ENCODE data around the gene FOXA2.

The FOXA2 gene

GRCh38 chr20:22577515-22578220 is 6.7 kb downstream of the FOXA2 start:
- H3K27me3 ChIP-seq = peaks cover 100% of the 10 kb centered on the region
- no peaks in the 10 kb centered on the region for H3K9me3 ChIP-seq
- no peaks in the 10 kb centered on the region for H3K4me1 ChIP-seq (ENCODE audit: control insufficient read depth in 1 of 2, insufficient read depth in 1 of 2, low read depth in 1 of 2, low read length in 1 of 2)
- no peak for TF ChIP-seq CTCF (IDR thresholded peaks at IDR 0.05)
- no peak overlapping the region for H3K4me3 ChIP-seq (ENCODE audit: low read depth in 1 of 2, low read length in 1 of 2)
- no peak overlapping the region for H3K27ac ChIP-seq
- no peaks in the 10 kb centered on the region for H3K36me3 ChIP-seq

DNA sequence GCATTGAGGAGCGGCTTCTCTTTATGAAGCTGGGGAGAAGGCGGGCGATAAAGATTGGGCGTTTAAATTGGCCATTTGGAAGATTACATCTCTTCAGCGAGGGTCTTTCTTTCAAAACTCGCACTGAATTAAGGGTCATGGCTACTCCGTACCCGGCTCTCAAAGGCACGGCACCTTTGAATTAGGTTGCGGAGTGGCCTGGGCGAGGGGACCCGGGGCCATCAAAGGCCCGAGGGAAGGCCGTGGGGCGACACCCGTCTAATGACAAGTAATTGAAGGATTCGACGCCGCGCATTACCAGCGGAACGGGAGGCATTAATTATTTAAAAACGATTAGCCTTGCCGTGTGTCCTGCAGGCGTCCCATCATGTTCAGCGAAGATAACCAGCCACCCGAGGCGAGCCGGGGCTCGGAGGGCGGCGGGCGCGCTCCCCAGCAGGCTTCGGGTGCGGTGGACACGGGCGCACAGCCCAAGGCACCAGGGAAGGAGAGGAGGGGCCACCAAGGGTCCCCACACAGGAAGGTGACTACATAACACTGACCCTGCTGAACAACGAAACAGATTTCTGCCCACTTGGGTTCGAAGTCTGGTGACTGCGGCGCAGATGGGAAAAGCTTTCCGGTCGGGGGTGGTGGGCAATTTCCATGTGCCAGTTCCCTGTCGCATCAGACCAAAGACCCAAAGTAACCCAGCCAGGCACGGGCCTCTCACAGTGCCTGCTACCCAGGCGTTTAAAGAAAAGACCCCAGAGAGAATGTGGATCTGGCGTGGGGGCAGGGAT is 7.4 kb downstream of the FOXA2 start:
- no peaks in the 10 kb centered on the region for H3K9me3 ChIP-seq
- H3K4me1 ChIP-seq (ENCODE audit: control insufficient read depth in 1 of 2, insufficient read depth in 1 of 2, low read depth in 1 of 2, low read length in 1 of 2) = no peaks in the 10 kb centered on the region
- H3K4me3 ChIP-seq (ENCODE audit: low read depth in 1 of 2, low read length in 1 of 2) = no peak overlapping the region
- no peak overlapping the region for H3K27ac ChIP-seq
- no peak for TF ChIP-seq CTCF (IDR thresholded peaks at IDR 0.05)
- peaks cover 100% of the 10 kb centered on the region for H3K27me3 ChIP-seq
- no peaks in the 10 kb centered on the region for H3K36me3 ChIP-seq

DNA sequence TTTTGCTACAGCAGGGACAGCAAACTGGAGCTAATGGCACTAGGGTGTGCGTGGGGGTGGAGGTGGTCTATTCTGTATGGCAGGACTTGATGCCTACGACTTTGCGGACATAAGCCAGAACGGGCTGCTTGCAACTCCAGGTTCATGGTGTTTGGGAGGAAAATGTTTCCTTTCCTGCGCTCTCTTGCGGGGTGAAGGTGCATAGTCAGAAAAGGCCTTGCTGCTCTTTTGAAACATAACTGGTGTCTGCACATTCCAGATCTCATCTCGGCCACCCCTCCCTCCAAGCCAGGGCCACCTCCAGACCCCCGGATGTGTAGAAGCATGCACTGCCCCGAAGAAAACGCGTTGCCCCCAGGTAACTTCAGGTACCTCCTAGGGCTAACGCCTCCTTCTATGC is 8.1 kb downstream of the FOXA2 start:
- no peak for TF ChIP-seq CTCF (IDR thresholded peaks at IDR 0.05)
- Histone ChIP-seq H3K36me3 (no peaks in the 10 kb centered on the region), H3K9me3 (no peaks in the 10 kb centered on the region), H3K27me3 (peaks cover 100% of the 10 kb centered on the region), H3K27ac (no peak overlapping the region), H3K4me1 (ENCODE audit: control insufficient read depth in 1 of 2, insufficient read depth in 1 of 2, low read depth in 1 of 2, low read length in 1 of 2) (no peaks in the 10 kb centered on the region), H3K4me3 (ENCODE audit: low read depth in 1 of 2, low read length in 1 of 2) (no peak overlapping the region)

DNA sequence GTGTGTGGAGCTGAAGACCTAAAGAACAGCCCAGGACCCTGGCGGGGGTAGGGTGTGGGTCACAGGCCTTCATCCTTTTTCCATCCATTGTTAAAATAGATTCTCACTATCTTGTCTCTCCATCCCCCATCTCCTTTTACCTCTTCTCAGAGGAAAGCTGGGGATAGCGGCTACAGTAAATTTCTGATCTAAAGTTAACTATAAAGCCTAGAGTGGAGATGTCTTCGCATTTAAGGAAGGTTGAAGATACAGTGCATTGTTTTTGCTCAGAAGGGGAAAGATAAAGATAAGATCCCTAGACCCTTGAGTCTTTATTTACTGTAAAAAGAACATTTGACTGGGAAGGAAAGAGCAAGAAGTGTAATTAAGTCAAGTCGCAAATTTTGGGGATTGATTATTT is 8.6 kb downstream of the FOXA2 start:
- H3K36me3 ChIP-seq = no peaks in the 10 kb centered on the region
- H3K27ac ChIP-seq = no peak overlapping the region
- TF ChIP-seq CTCF (IDR thresholded peaks at IDR 0.05) = no peak
- no peak overlapping the region for H3K4me3 ChIP-seq (ENCODE audit: low read depth in 1 of 2, low read length in 1 of 2)
- H3K4me1 ChIP-seq (ENCODE audit: control insufficient read depth in 1 of 2, insufficient read depth in 1 of 2, low read depth in 1 of 2, low read length in 1 of 2) = no peaks in the 10 kb centered on the region
- H3K27me3 ChIP-seq = peaks cover 100% of the 10 kb centered on the region
- no peaks in the 10 kb centered on the region for H3K9me3 ChIP-seq

DNA sequence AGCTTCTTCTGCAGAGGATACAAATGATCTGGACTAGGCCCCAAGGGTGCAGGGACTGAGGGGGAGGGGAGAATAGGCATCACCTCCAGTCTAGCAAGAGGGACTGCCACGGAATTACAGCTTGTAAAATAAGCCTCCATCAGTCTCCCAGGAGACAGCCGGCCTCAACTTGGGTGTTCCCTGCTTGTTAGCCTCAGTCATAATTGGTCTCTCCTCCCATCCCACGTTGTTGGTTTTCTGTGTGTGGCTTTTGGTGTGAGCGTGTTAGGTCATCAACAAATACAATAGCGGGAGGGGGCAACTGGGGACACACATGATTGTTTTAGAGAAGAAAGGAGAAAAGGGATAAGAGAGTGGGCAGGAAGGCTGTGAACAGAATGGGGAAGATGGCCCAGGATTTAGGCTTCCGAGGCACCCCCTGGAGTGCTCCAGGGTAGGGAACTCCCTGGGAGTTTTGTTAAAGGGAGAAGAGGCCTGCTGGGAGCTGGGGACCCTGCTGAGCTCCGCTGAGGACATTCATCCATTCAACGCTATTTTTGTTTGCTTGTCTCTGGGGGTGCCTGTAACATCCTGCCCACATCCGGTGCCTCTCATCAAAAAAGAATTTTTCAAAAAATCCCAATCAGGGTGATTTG is 9.2 kb downstream of the FOXA2 start:
- no peak overlapping the region for H3K4me3 ChIP-seq (ENCODE audit: low read depth in 1 of 2, low read length in 1 of 2)
- no peak overlapping the region for H3K27ac ChIP-seq
- no peaks in the 10 kb centered on the region for H3K9me3 ChIP-seq
- no peaks in the 10 kb centered on the region for H3K36me3 ChIP-seq
- TF ChIP-seq CTCF (IDR thresholded peaks at IDR 0.05) = no peak
- peaks cover 100% of the 10 kb centered on the region for H3K27me3 ChIP-seq
- no peaks in the 10 kb centered on the region for H3K4me1 ChIP-seq (ENCODE audit: control insufficient read depth in 1 of 2, insufficient read depth in 1 of 2, low read depth in 1 of 2, low read length in 1 of 2)

All from neutrophil (primary cell).